Lower lobe of right lung (tissue), 2 donors: ENCODE data around the gene NCKAP5. TPM values are rescaled to one million over a fixed set of nuclear protein-coding genes. Genes with fewer than 3 reads are reported as not detected.

Source experiments
- ATAC-seq, 2 donors: fragments of 200-7000 bp; cut with Tn5 transposase; one replicate each; pipeline ENCODE4 v1.9.1; 2020 to 2022; ENCODE audit warnings: mild to moderate bottlenecking in 2 of 2, moderate library complexity in 2 of 2
- DNase-seq: peaks from one replicate; pipeline ENCODE4 v3.0.0-alpha.2; 2020
- H3K27ac ChIP-seq: fragments of 200-600 bp; one replicate; pipeline ENCODE4 v1.8.0; 2022
- H3K27me3 ChIP-seq: fragments of 200-600 bp; one replicate; pipeline ENCODE4 v1.8.0; 2022; ENCODE audit warnings: low read depth
- H3K36me3 ChIP-seq: fragments of 200-600 bp; one replicate; pipeline ENCODE4 v1.8.0; 2022; ENCODE audit warnings: mild to moderate bottlenecking
- H3K4me1 ChIP-seq: fragments of 200-600 bp; one replicate; pipeline ENCODE4 v1.8.0; 2022
- H3K4me3 ChIP-seq: fragments of 200-600 bp; one replicate; pipeline ENCODE4 v1.8.0; 2022; ENCODE audit warnings: mild to moderate bottlenecking
- H3K9me3 ChIP-seq: fragments of 200-600 bp; one replicate; pipeline ENCODE4 v1.8.0; 2022
- intact Hi-C: fragments of 100-400 bp; cut with DNase I; formaldehyde crosslinking; loops from one replicate; pipeline ENCODE4 v1.11.0; 2022
- total RNA-seq: library from RNA; stranded (reverse); fragmentation: NEBNext Ultra II Directional; extraction: Animal tissue kit (Norgen Biotek cat#: 25700); gene quantifications from one replicate; pipeline ENCODE4 v1.2.1, GENCODE V29; 2021
- TF ChIP-seq, protein P1 (sequence below): fragments of 200-600 bp; IDR thresholded peaks from one replicate; pipeline ENCODE4 v1.8.0; 2022; ENCODE audit warnings: antibody characterized with exemption, mild to moderate bottlenecking
- donor health status: DM: no; HTN: yes; CAD: no; lungs with severe emphysema.

NCKAP5 gene
- total RNA-seq, 1 donor from 2014 or later, result 34.6 TPM

DNA sequence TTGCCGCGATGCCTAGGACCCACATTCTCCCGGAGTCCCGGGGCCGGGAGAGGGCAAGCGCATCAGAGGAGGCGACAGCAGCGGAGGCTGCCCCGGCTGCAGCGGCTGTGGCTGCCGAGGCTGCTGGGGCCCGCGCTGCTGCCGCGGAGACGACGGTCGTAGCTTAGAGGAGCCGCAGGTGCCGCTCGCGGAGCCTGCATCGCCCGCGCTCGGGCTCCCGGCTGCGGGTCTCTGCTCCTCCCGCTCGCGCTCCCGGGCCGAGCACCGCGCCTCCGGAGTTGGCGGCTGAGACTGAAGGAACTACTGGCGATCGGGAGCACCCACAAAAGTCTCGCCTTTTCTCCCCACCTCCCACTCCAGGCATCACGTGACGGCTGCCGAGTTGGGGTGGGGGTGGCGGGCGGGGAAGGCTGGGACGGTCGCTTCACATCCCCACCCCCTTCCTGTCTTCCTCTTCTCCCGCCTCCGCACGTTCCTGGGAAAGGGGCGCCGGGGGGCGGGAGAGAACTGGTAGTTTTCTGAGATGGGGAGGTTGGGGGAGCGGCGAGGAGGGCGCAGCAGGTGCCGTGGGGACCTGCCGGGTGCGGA lies 898.3 kb downstream of the NCKAP5 start, which contains the start of gene LYPD1:
TSS of gene LYPD1 (minus strand) at position 298 of the 588 bp plus-strand sequence. CDS start at position 25, 273 bp downstream.
- TF ChIP-seq, protein P1, sequence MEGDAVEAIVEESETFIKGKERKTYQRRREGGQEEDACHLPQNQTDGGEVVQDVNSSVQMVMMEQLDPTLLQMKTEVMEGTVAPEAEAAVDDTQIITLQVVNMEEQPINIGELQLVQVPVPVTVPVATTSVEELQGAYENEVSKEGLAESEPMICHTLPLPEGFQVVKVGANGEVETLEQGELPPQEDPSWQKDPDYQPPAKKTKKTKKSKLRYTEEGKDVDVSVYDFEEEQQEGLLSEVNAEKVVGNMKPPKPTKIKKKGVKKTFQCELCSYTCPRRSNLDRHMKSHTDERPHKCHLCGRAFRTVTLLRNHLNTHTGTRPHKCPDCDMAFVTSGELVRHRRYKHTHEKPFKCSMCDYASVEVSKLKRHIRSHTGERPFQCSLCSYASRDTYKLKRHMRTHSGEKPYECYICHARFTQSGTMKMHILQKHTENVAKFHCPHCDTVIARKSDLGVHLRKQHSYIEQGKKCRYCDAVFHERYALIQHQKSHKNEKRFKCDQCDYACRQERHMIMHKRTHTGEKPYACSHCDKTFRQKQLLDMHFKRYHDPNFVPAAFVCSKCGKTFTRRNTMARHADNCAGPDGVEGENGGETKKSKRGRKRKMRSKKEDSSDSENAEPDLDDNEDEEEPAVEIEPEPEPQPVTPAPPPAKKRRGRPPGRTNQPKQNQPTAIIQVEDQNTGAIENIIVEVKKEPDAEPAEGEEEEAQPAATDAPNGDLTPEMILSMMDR, result no peak
- H3K27me3 ChIP-seq, result peaks cover 50% of the 10 kb centered on the region
- no peaks in the 10 kb centered on the region for H3K9me3 ChIP-seq
- DNase-seq (no peak), ATAC-seq (peak; percentile 62 to 64)
- no peaks in the 10 kb centered on the region for H3K36me3 ChIP-seq
- H3K4me1 ChIP-seq, result peaks cover 28% of the 10 kb centered on the region
- H3K27ac ChIP-seq, result no peak within 1 kb of the TSS
- intact Hi-C loops, result no loop called here
- peak within 1 kb of the TSS; percentile 56 for H3K4me3 ChIP-seq

DNA sequence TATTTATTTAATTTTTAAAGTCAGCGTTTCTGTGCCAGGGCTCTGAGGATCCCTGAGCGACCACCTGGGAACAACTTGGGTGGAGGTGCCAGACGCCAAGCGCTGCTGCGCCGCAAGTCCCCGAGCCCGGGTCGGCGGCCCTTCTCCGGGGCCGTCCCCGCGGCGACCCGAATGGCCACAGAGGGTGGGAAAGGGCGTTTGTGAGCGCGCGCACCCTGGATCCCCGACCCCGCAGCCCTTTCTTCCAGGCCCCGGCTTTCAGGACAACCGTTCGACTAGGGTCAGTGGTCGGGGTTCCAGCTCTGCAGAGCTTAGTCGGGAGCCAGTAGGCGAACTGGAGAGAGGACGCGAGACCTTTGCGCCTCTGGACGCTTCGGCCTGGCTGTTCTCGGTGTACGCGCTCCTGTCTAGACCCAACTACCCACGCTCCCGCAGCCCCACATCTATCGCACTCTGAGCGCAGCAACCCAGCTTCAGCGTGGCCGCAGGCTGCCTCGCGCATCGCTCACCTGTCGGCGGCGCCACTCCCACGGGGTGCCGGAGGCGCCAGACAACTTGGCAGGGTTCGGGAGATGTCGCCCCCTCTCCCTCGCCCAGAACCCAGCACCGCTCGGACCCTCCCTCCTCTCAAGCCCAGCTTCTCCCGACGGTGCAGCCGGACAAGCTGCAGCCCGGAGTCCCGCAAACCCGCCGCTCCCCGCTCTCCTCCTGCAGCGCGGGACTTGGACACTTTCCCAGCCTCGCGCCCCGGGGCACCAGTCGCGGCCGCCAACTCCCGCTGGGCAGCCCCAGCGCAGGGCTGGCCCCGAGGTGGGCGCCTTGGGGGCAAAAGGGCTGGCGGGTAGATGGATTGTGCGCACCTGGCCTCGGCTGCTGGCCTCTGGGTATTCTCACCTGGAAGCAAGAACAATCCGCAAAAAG lies 899.0 kb downstream of the NCKAP5 start:
- TF ChIP-seq, protein P1, result no peak
- ATAC-seq (peak; percentile 45 to 48), DNase-seq (no peak)
- Histone ChIP-seq H3K9me3 (no peaks in the 10 kb centered on the region), H3K4me1 (peaks cover 28% of the 10 kb centered on the region), H3K27me3 (peaks cover 50% of the 10 kb centered on the region), H3K36me3 (no peaks in the 10 kb centered on the region), H3K4me3 (peak overlapping the region; percentile 56), H3K27ac (no peak overlapping the region)
- intact Hi-C loops, result no loop called here

DNA sequence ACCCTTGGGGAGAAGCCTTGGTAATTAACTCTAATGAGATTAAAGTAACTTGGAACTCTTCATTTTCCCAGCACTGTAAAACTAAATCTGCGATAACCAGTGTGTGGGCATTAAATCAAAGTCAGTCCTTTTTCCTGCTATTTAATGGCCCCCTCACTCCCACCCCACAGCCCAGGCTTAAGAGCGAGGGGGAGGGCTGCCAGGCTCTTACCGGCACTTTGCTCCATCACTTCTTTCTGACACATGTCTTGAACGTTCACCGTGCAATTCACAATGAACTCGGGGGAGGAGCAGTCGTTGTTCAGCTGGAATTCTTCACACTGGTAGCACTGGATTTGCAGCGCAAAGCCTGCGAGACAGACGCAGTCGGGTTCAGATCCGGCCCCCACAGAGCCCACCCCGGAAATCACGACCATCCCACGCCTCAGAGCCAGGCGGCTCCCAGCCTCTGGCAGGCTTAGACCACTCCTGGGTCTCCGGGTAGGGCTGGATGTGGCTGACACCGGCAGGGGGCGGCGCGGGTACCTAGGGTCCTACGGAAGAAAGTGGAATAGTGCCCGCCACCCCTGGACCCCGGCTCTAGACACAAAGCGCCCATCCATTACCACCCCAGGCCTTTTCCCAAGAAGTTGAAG lies 900.0 kb downstream of the NCKAP5 start:
- intact Hi-C loops, result no loop called here
- TF ChIP-seq, protein P1, result no peak
- no peak overlapping the region for H3K27ac ChIP-seq
- DNase-seq (no peak), ATAC-seq (no peak)
- H3K36me3 ChIP-seq, result no peaks in the 10 kb centered on the region
- H3K4me1 ChIP-seq, result peaks cover 28% of the 10 kb centered on the region
- H3K9me3 ChIP-seq, result no peaks in the 10 kb centered on the region
- no peak overlapping the region for H3K4me3 ChIP-seq
- H3K27me3 ChIP-seq, result peaks cover 50% of the 10 kb centered on the region

DNA sequence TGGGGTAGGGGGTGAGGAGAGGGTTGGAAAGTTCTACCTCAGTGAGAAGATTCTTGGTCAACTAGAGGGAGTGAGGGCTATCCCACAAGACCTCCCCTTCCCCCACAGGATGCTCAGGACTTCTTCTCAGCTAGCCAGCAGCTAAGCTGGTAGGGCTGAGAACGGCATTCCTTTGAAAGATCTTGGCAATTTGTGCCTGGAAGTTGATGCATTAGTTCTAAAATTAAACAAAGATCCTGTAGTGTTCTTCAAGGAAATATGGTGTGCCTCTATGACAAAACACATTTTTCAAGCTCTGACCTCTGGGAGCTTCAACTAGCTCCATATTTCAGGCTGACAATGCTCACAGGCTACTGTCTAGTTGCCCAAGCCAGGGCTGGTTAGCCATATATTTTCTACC lies 900.6 kb downstream of the NCKAP5 start:
- DNase-seq (no peak), ATAC-seq (no peak)
- TF ChIP-seq, protein P1, result no peak
- H3K36me3 ChIP-seq, result no peaks in the 10 kb centered on the region
- no peaks in the 10 kb centered on the region for H3K9me3 ChIP-seq
- H3K27ac ChIP-seq, result no peak overlapping the region
- H3K4me1 ChIP-seq, result peaks cover 28% of the 10 kb centered on the region
- no peak overlapping the region for H3K4me3 ChIP-seq
- intact Hi-C loops, result no loop called here
- H3K27me3 ChIP-seq, result peaks cover 50% of the 10 kb centered on the region

DNA sequence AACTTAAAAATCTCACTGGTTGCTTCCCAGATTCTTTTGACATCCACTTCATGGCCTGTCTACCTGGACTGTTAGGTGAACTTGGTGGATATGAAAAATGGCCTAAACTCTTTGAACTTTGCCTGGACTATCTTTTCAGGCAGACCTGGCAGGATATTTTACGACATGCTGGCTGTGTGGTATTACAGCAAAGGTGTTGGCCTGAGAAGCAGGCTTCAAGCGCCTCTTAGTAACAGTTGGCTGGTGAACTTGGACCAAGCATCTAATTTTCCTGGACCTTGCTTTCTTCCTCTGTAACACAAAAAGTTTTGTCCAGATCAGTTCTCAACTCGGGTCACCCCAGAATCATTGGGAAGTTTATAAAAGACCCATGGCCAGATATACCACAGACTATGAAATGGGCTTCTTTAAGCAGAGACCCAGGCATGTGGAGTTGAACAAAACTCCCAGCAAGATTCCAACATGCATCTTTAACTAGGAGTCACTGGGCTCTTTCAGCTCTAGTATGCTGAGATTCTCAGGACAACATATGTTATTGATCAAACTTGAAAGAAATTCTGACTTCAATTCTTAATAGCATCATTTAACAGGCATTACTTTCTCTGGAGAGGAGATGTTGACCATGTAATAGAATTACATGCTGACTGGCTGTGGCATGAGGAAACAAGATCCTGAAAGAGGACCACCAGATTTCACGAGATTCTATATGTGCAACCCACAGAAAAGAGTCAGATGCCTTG lies 902.7 kb downstream of the NCKAP5 start:
- intact Hi-C loops, result no loop called here
- H3K27ac ChIP-seq, result no peak overlapping the region
- TF ChIP-seq, protein P1, result no peak
- no peak overlapping the region for H3K4me3 ChIP-seq
- DNase-seq (no peak), ATAC-seq (no peak)
- peaks cover 41% of the 10 kb centered on the region for H3K27me3 ChIP-seq
- peaks cover 21% of the 10 kb centered on the region for H3K4me1 ChIP-seq
- H3K9me3 ChIP-seq, result no peaks in the 10 kb centered on the region
- no peaks in the 10 kb centered on the region for H3K36me3 ChIP-seq
